Activated naive CD4-positive, alpha-beta T cell treated with anti-CD3 and anti-CD28 coated beads, Interleukin-2, amount 50 U/mL, for 72 hours (primary cell): Measurements from ENCODE around the gene STMN1. TPM values are rescaled to one million over a fixed set of nuclear protein-coding genes. Genes with fewer than 3 reads are reported as not detected.

Experiments used
- ATAC-seq, 2 donors: fragments of 150-1000 bp; cut with Tn5 transposase; 2 replicates each; pipeline ENCODE4 v1.10.0; 2021; ENCODE audit warnings: mild to moderate bottlenecking in 2 of 2, moderate library complexity in 2 of 2
- DNase-seq, 2 donors: peaks; one replicate each; pipeline ENCODE4 v3.0.0; 2021 to 2022; ENCODE audit warnings: low spot score in 2 of 2
- H3K27ac Mint-ChIP-seq, 2 donors: one replicate each; pipeline ENCODE4 v1.8.0; 2022; ENCODE audit warnings: mild to moderate bottlenecking in 2 of 2, mixed read lengths in 2 of 2
- H3K36me3 Mint-ChIP-seq, 2 donors: one replicate each; pipeline ENCODE4 v1.8.0; 2022; ENCODE audit warnings: mixed read lengths in 2 of 2
- H3K9me3 Mint-ChIP-seq, 2 donors: one replicate each; pipeline ENCODE4 v1.8.0; 2022; ENCODE audit warnings: mixed read lengths in 2 of 2
- total RNA-seq, 2 donors: library from RNA; stranded (reverse); gene quantifications; one replicate each; pipeline ENCODE4 v1.2.3, GENCODE V29; 2022

Gene STMN1
- total RNA-seq, 2 donors from 2014 or later, result 495 to 786 TPM

GRCh38 chr1:25867210-25867991 is 38.8 kb downstream of the STMN1 start:
- H3K27ac Mint-ChIP-seq, result no peak overlapping the region
- DNase-seq, result peak in 1 of 2 donors; percentile 26
- peaks cover 4 to 8% of the 10 kb centered on the region in 2 donors for H3K36me3 Mint-ChIP-seq
- no peak for ATAC-seq
- H3K9me3 Mint-ChIP-seq, result no peaks in the 10 kb centered on the region

GRCh38 chr1:25866288-25866687 is 39.9 kb downstream of the STMN1 start:
- H3K27ac Mint-ChIP-seq, result no peak overlapping the region

GRCh38 chr1:25864434-25864833 is 41.8 kb downstream of the STMN1 start:
- Mint-ChIP-seq H3K27ac (peak overlapping the region in 1 of 2 donors; percentile 48), H3K36me3 (peaks cover 4 to 8% of the 10 kb centered on the region in 2 donors), H3K9me3 (no peaks in the 10 kb centered on the region)
- ATAC-seq, result no peak
- no peak for DNase-seq

More at GRCh38 chr1:25866288-25866687, 39.9 kb downstream of the STMN1 start:
- ATAC-seq (no peak), DNase-seq (no peak)
- Mint-ChIP-seq H3K36me3 (peaks cover 4 to 8% of the 10 kb centered on the region in 2 donors), H3K9me3 (no peaks in the 10 kb centered on the region)

GRCh38 chr1:25863486-25864262 is 42.5 kb downstream of the STMN1 start:
- ATAC-seq, result no peak
- peaks cover 9 to 13% of the 10 kb centered on the region in 2 donors for H3K36me3 Mint-ChIP-seq
- no peak overlapping the region for H3K27ac Mint-ChIP-seq
- H3K9me3 Mint-ChIP-seq, result no peaks in the 10 kb centered on the region
- DNase-seq, result no peak

- peaks cover 14 to 15% of the 10 kb centered on the region in 2 donors for H3K36me3 Mint-ChIP-seq
- H3K9me3 Mint-ChIP-seq, result no peaks in the 10 kb centered on the region
- ATAC-seq (no peak), DNase-seq (no peak)
- peak overlapping the region in 1 of 2 donors; percentile 93 for H3K27ac Mint-ChIP-seq
Observed at GRCh38 chr1:25862785-25863485, 43.3 kb downstream of the STMN1 start.

- Mint-ChIP-seq H3K9me3 (no peaks in the 10 kb centered on the region), H3K27ac (no peak overlapping the region), H3K36me3 (peaks cover 14 to 15% of the 10 kb centered on the region in 2 donors)
- DNase-seq (no peak), ATAC-seq (no peak)
Observed at GRCh38 chr1:25861316-25862286, 44.6 kb downstream of the STMN1 start.

- no peaks in the 10 kb centered on the region for H3K9me3 Mint-ChIP-seq
- H3K27ac Mint-ChIP-seq, result peak within 1 kb of the TSS; percentile 89 to 95
- H3K36me3 Mint-ChIP-seq, result peaks cover 14 to 15% of the 10 kb centered on the region in 2 donors
- ATAC-seq, result peak; percentile 93 to 96
- peak; percentile 91 to 97 for DNase-seq
Observed at GRCh38 chr1:25858906-25859789, 47.1 kb downstream of the STMN1 start, which contains the start of gene AUNIP. AUNIP (minus strand) TSS chr1:25859457; CDS start chr1:25859357, 100 bp downstream.

GRCh38 chr1:25858494-25858893 is 47.7 kb downstream of the STMN1 start:
- Mint-ChIP-seq H3K9me3 (no peaks in the 10 kb centered on the region), H3K27ac (peak overlapping the region; percentile 89 to 95), H3K36me3 (peaks cover 14 to 15% of the 10 kb centered on the region in 2 donors)
- DNase-seq, result no peak
- ATAC-seq, result no peak

- no peak for ATAC-seq
- DNase-seq, result no peak
- H3K27ac Mint-ChIP-seq, result no peak overlapping the region
- no peaks in the 10 kb centered on the region for H3K9me3 Mint-ChIP-seq
- peaks cover 7 to 10% of the 10 kb centered on the region in 2 donors for H3K36me3 Mint-ChIP-seq
Observed at GRCh38 chr1:25856856-25857255, 49.4 kb downstream of the STMN1 start.

- no peak overlapping the region for H3K27ac Mint-ChIP-seq
- no peak for DNase-seq
Observed at GRCh38 chr1:25854554-25854953, 51.7 kb downstream of the STMN1 start.

More at GRCh38 chr1:25854554-25854953, 51.7 kb downstream of the STMN1 start:
- no peak for ATAC-seq
- Mint-ChIP-seq H3K36me3 (peaks cover 7 to 10% of the 10 kb centered on the region in 2 donors), H3K9me3 (no peaks in the 10 kb centered on the region)

Other genes starting within 250 kb of the STMN1 start
- 10 to 100 TPM; 13.5 to 34.9 TPM for gene SELENON, start 106.2 kb downstream of the STMN1 start, total RNA-seq
- 10 to 100 TPM; 42.6 to 43.9 TPM for gene MTFR1L, start 86.5 kb downstream of the STMN1 start, total RNA-seq
- gene AUNIP, start 47.0 kb downstream of the STMN1 start, total RNA-seq, result 10 to 100 TPM in 1 of 2 donors, 1 to 10 TPM in 1; 8.6 to 10.6 TPM
- gene PAQR7, start 30.7 kb downstream of the STMN1 start, total RNA-seq, result 1 to 10 TPM; 4.7 to 9.8 TPM
- 1 to 10 TPM; 8.7 to 9.5 TPM for gene PAFAH2, start 91.6 kb upstream of the STMN1 start, total RNA-seq
- gene EXTL1, start 115.4 kb upstream of the STMN1 start, total RNA-seq, result not detected
- gene SLC30A2, start 139.7 kb upstream of the STMN1 start, total RNA-seq, result not detected
- under 1 TPM in 1 of 2 donors, not detected in 1; 0.31 TPM for gene TRIM63, start 161.2 kb upstream of the STMN1 start, total RNA-seq
- gene PDIK1L, start 205.4 kb upstream of the STMN1 start, total RNA-seq, result 10 to 100 TPM; 12.9 to 22.6 TPM